NCI-H446 (cell line): ENCODE measurements around the gene SCARB1.

Experiments
- DNase-seq, 2 experiments: peaks; one replicate each; lab custom pipeline; 2025; lab: John Stamatoyannopoulos, UW

The SCARB1 gene

DNA sequence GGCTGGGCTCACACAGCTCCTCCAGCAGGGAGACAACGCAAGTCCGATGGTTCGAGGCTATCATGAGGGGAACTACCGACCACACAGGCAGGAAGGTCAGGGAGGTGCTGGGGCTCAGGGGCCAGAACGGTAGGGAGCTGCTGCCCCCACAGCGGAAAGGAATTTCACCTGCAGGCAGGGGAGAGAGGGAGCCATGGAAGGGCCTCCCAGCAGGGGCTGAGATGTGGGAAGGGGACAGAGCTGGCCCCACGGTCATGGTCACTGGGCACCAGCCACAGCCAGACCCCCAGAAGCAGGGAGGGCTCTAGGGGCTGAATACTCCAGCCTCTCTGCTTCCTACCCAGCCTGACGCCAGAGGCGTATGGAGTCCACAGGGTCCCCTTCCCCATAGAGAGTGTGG, 103.1 kb downstream of the SCARB1 start:
- DNase-seq, result no peak

DNA sequence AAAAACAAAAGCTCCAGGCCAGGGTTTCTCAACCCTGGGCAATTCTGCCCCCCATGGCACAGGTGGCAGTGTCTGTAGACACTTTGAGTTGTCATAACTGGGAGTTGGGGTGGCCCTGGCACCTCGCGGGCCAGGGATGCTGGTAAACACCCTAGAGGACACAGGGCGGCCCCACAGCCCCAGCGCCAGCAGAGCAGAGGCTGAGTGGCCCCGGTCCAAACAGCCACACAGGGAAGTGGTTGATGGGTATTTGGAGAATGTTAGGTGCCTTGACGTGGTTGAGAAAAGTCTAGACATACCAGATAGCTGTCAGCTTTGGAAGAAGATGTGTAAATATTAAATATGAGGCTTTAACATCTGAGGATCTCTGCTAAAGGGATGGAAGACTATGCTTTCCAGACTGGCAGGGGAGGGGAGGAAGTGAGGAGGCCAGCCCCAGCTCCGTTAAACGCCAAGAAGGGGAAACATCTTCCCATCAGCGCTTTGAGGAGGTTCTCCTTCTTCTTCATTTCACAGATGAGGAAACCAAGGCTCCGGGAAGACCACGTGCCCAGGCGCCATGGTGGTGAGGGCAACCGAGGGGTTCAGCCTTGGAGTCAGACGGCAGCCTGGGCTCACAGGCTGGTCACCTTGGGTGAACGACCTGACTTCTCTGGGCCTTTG, 103.7 kb downstream of the SCARB1 start:
- no peak for DNase-seq

DNA sequence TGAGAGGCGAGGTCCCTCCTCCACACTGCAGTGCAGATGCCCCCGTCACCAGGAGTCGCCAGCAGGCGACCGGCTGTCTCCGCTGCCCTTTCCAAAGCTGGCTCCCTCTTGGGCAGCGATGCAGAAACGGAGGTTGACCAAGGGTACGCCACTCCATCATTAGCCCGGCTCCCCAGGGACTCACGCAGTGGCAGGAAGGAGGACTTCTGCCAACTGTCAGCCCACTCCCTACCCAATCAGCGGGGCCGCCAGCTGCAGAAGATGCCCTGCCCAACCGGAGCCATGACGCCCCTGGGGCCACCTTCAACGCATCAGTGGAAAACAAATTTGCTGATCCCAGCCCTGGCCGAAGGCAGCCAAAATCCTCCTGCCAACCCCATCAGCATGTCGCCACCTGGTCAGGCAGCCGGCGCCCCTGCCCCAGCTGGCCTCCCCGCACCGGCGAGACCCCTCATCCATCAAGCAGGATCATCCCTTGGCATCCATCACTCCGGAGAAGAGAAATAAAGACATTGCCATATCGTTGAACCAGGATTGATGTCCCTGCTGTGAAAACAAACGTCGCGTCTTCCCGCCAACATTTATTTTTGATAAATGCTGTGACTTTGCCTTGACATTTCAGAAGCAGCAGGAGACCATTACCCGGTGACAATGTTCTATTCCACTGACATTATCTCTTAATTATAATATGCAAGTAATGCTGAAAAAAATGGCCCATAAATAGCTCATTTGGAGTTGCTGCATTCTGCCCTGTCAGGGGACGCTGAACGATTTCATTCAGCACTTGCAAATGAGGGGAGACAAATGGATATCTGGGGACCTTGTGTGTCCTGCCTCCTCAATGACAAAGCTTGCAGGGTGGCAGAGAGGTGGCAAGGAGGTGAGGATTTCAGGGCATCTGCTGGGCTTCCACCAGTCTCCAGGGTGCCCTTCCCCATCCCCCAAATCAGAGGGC, 105.1 kb downstream of the SCARB1 start:
- peak; percentile 95 to 99 for DNase-seq

DNA sequence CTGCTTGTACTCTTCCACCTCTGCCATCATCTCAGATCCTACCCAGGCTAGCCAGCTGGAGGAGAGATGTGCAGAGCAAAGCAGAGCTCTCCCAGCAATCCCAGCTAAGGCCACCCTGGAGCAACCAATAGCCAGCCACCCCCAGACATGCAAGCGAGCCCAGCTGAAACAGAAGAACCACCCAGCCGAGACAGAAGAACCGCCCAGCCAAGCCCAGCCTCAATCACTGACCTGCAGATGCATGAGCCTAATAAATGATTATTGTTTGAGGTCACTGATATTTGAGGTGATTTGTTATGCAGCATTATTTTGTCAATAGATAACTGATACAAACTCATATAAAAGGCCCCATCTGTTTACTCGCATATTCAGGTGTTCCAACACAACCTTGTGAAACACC, 106.3 kb downstream of the SCARB1 start:
- no peak for DNase-seq

DNA sequence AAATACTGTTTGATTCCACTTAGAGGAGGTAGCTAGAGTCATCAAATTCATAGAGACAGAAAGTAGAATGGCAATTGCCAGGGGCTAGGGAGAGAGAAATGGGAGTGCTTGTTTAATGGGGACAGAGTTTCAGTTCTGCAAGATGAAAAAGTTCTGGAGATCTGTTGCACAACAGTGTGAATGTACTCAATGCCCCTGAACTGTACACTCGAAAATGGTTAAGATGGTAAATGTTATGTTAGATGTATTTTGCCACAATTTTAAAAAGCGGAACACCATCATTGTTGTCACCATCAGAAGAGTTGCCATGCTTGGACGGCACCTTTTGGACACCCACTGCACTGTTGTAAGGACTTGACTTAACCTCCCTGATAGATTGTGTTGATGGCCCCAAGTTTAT, 106.9 kb downstream of the SCARB1 start:
- no peak for DNase-seq

DNA sequence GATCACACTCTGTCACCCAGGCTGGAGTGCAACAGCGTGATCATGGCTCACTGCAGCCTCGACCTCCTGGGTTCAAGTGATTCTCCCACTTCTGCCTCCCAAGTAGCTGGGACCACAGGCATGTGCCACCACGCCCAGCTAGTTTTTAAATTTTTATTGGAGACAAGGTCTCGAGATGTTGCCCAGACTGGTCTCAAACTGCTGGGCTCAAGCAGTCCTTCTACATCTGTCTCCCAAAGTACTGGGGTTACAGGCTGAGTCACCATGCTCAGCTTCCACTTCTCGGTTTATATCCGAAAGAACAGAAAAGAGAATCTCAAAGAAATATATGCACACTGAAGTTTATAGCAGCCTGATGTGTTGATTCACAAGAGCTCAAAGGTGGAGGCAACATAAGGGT, 107.5 kb downstream of the SCARB1 start:
- no peak for DNase-seq

DNA sequence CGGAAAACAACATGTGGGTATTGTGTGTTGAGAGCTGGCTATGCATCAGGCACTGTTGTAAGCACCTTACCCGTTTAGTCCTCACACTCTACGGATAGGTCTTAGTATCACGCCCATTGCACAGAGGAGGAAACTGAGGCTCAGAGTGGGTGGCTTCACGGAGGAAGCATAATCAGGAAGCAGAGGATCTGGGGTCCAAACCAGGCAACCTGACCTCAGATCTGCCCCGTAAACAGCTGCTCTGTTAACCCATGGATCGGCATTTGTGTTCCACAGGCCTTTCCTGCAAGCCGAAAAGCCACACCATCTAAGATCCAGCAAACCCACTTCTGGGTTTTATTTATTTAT, 107.9 kb downstream of the SCARB1 start:
- DNase-seq, result no peak

DNA sequence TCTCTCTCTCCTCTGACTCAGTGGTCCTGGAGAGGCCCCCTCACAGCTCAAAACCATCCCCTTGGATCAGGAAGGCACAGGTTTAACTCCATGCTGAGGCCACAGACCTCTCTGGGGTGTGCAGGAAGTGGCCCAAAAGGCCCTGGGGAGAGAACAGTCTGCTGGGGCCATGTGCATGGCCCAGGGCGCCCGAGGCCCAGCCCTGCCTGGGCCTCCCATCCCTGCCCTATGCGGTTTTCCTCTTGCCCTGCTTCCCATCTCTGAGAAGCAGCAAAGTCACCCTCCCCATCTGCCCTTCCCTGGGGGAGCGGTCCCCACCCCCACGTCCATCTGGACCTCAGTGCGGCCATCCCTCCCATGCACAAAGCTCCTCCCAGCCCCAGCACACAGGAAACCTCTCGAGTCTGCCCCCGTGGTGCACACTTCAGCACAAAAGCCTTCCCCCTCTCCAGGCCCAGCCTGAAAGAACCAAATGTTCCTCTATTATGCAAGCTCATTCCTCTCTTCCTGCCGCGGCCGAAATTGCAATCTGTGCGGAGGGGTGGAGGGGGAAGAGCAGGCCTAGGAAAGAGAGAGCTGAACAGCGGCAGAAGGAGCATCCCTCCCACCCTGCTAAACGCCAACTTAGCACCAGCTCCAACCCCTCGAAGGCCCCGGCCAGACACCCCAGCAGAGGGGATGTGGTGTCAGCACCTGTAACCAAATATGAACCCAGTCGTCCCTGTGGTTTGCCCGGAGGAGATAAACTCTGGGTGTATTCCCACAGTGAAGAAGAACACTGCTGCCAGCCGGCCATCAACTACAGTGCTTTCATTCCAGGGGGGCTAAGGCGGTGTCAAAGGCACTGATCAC, 108.5 kb downstream of the SCARB1 start:
- DNase-seq, result peak; percentile 89 to 96

DNA sequence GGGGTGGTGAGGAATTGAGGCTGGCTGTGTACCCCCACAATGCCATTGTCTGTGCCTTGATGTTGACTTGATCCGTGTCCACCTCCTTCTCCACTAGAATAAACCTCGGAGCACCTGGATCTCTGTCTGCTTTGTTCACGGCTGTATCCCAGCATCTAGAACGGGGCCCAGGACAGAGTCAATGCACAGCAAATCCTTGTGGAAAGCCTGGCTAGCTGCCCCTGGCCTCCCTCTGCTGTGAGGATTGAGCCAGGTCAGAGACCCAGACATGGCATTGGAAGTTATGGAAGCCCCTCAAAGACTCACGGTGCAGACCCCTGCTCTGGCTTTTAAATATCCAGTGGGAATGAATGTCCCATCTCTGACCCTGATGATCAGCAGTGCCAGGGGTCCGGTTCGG, 109.2 kb downstream of the SCARB1 start:
- no peak for DNase-seq

DNA sequence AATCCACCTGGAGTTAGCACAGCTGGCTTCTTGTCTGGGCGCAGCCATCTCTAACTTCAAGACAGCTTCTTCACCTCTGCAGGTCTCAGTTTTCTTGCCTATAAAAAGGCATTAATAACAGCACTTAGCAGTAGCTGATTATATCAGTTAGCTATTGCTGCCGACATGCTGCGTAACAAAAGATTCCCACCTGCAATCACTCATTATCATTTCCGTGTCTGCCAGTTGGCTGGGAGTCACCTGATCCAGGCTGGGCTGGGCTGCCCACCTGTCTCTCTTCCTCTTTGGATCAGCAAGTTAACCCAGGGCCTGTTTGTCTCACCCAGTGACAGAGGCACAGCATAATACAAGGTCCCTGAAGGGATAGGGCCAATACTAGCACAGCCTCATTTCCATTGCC, 109.7 kb downstream of the SCARB1 start:
- DNase-seq, result no peak

DNA sequence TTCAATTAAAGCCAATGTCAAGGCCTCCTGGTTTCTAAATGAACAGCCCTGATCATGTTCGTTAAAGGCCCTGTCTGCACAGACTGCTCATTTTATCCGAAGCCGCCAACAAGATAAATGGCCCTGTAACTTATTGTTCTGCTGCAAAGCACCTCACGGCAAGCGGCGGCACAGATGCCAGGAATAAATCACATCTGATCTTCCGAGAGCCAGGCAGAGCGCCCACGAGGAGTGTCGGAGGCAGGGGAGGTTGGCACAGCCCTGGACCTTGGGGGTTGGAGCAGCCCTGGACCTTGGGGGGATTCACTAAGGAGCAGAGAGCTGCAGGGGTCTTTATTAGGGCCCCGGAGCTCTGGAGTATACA, 110.5 kb downstream of the SCARB1 start:
- DNase-seq, result peak; percentile 55 to 81

DNA sequence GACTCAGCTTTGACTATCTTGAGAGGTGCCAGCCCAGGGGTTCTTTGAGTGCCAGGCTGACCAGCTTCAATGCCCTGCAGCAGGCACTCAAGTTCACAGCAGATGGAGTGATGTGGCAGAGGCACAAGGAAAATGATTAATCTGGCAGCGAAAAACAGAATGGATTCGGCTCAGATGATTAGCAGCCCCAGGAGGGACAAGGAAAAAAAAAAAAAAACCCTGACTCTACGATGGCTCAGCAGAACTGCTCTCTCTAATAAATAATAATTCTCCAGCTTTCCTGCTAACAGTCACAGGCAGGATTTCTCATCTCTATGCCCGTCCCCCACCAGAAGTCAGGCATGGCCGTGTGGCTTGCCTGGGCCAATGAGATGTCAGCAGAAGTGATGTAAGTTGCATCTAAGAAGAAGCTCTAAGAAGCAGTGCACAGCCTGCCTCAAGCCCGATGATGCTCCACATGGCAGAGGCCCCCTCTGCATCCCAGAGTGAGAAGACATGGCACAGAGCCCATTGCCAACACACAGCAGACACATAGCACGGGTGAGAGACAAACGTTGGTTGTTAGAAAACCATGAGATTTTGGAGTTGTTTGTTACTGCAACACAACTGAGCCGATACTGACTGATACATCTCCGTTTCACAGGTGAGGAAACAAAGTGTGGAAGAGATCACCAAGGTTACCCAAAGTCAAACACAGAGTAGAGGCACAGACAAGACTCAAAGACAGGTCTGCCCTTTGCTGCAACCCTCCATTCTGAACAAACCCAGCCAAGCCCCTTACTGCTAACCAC, 111.0 kb downstream of the SCARB1 start:
- peak; percentile 93 to 94 for DNase-seq

DNA sequence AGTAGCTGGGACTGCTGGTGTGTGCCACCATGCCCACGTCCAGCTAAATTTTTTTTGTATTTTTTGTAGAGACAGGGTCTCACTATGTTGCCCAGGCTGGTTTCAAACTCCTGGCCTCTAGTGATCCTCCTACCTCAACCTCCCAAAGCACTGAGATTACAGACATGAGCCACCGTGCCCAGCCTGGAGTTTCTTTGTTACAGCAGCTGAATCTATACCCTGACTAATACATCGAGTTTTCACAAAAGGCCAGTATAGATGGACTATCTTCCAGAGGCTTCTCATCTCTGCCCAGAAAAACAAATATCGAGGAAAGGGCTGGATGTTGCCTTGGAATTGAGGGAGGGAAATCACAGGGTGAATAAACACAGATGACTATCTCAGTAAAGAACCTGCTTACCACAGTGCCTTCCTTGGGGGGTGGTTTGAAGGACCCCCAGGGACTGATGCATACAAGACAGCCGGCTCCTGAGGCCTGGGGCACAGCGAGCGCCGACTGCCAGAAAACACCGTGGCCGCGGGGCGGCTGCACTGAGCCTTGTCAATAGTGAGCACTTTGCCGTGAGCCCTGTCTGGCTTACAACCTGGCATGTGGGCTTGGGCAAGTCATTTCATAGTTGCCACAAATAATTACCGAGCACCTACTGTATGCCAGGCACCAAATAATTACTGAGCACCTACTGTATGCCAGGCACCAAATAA, 111.9 kb downstream of the SCARB1 start:
- no peak for DNase-seq

DNA sequence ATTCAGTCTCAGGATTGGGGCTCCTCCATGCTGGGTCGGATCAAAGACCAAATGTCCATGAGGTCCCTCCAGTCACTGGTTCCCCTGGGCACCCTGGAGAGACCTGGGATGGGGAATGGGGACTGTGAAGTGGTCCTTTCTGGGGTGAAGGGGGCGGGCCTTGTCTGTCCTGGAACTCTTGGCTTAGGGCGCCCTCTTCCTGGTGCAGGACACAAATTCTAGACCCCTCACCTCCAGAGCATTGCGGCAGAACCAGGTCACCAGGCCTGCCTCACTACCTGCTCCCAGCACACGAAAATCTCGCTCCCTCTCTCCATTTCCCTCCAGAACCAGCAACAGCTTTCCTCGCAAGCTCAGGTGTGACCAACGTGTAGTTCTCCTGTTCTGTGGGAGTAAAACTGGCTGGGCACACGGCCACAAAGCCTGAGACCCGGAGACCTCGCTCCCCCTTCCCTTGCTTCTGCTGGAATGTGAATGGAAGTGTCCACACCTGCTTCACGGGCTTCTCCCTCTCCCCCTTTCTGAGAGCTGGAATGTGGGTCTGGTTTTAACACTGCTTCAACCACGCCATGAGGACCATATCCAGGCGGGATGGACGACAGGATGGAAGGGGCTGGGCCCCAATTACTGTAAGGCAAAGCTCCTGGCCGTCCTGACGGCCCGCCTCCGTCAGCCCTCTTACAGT, 112.7 kb downstream of the SCARB1 start:
- no peak for DNase-seq

DNA sequence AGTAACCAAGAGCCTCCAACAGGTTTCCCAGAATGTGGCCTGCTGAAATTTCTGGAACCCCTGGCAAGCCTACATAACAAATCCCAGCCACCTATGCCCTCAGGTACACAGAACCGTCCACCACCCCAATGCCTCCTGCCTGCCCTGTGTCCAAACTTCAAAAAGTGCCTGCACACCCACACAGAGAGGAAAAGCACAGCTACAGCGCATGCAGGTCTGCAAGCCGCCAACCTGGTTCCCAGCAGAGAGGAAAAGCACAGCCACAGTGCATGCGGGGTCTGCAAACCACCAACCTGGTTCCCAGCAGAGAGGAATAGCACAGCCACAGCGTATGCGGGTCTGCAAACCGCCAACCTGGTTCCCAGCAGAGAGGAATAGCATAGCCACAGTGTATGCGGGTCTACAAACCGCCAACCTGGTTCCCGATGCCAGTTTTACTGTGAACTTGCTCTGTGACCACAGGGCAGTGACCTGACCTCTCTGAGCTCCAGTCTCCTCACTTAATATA, 113.5 kb downstream of the SCARB1 start:
- no peak for DNase-seq

DNA sequence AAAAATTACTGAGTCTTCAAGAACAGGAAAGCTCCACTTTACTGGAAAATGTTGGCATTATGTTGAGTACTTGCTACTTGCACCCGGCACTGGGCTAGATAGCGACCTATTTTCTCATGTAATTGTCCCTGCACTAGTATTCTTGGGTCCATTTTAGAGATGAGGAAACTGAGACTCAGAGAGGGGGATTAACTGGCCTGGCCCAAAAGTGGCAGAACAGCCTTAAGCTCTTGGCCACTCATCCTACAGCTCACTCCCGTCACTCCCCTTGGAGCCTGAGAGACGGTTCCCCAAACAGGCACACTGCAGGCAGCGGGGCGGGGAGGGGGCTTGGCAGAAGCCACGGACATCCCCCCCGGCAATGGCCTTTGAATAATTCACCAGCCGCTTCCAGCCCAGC, 113.9 kb downstream of the SCARB1 start:
- DNase-seq, result no peak

DNA sequence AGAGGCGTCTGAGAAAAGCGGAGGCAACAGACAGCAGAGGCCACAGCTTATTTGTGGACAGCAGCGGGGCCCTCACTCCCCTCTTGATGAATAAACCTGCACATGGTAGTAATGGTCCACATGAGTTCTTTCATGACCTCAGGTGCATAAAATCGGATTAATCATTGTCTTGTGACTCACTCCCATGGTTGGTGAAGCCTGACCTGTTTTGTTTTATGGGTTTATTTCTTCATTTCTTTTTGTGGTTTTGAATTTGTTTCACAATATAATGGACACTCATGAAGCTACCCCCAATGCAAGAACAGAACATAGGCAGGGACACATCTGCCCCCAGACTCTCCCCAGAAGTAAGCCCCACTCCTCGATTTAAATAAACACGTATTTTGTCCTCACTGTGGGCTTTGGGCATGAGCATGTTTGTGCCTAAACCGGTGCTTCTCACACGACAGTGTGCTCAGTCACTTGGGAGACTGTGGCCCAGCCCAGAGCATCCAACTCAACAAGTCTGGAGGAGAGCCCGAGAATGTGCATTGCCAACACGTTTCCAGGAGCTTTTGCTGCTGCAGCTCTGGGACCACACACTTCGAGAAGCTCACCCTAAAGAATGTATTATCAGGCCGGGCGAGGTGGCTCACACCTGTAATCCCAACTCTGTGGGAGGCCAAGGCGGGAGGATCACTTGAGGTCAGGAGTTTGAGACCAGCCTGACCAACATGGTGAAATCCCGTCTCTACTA, 116.1 kb downstream of the SCARB1 start:
- DNase-seq, result no peak

DNA sequence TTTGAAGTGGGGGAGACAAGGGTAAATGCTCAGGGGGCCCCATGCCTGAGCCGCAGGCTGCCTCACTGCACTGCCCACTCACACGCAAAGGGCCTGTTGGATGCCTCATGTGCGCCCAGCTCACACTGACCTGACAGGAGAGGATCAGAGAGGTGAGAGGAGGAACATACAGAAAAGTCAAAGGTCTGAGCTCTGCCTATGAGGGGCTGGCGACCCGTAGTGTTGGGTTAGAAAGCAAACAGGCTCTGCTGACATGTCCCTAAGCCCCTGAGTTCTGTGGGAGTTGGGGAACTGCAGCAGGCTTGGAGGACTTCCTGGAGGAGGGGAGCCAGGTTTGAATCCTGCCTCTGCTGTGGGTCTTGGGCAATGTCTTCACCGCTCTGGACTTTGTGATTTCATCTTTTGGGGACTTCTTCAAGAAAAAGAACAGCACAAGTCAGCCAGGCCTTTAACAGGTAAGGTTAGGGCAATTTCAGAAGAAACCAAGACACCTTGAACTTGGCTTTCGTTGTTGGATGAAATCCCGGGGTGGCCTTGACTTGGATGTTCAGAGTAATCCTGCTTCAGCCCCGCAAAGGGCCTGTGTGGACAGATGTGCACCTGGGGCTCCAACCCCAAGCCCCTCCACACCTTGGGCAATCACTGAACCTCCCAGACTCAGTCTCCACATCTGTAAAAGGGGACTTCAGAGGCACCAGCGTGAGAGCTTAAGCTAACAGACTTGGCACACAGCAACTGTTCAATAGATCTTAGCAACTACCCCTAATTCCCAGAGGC, 116.8 kb downstream of the SCARB1 start:
- no peak for DNase-seq
